Endothelial cell of umbilical vein (primary cell): ENCODE measurements around the gene CUL7. TPM values are rescaled to one million over a fixed set of nuclear protein-coding genes. Genes with fewer than 3 reads are reported as not detected.

Experiments used
- BruUV-seq: library from RNA; stranded (reverse); fragments of 400-500 nt; replicated peaks from 2 replicates; lab custom pipeline; 2021; lab: Mats Ljungman, UMichigan
- CTCF ChIA-PET: fragments of 300-600, 350-600 bp; sonication (Branson Sonifier 250); formaldehyde crosslinking; loops from one replicate; lab custom pipeline; 2021; ENCODE audit warnings: antibody characterized with exemption, inconsistent platforms; lab: Charles Lee
- POLR2A ChIA-PET: fragments of 300-600, 350-600 bp; sonication (Branson Sonifier 250); formaldehyde crosslinking; loops from one replicate; lab custom pipeline; 2021; ENCODE audit warnings: antibody characterized with exemption, inconsistent platforms; lab: Charles Lee
- DNase-seq: peaks from one replicate; pipeline ENCODE4 v3.0.0-alpha.2; 2011; ENCODE audit warnings: low read depth, low spot score
- FAIRE-seq: peaks from 2 replicates; lab custom pipeline; 2011; peaks lifted over from hg19 to GRCh38; lab: Jason Lieb, UNC
- H2AFZ ChIP-seq: 2 replicates; pipeline ENCODE4 v1.6.0; 2012; ENCODE audit warnings: low read depth, low read length, control low read depth, inconsistent platforms
- H3K27ac ChIP-seq: 2 replicates; pipeline ENCODE4 v1.5.1; 2011; ENCODE audit warnings: low read depth, mild to moderate bottlenecking, control low read depth, low read length, moderate library complexity; ENCODE audit not compliant: insufficient read depth
- H3K27me3 ChIP-seq, 2 experiments: 2 replicates each; pipeline versions ENCODE4 v1.6.0 to v1.6.1; 2011; ENCODE audit warnings: low read length in 2 of 2, mixed read lengths in 1 of 2; ENCODE audit not compliant: control insufficient read depth in 2 of 2, insufficient read depth in 2 of 2
- H3K36me3 ChIP-seq, 2 experiments: 2 replicates in 1 of 2; 3 replicates in 1 of 2; pipeline ENCODE4 v1.5.1; 2011; ENCODE audit warnings: low read length in 2 of 2, mild to moderate bottlenecking in 1 of 2, moderate library complexity in 1 of 2; ENCODE audit not compliant: control insufficient read depth in 2 of 2, insufficient read depth in 2 of 2; ENCODE audit errors: extremely low read depth in 1 of 2
- H3K4me1 ChIP-seq: 3 replicates; pipeline ENCODE4 v1.5.1; 2011; ENCODE audit warnings: mild to moderate bottlenecking, low read length; ENCODE audit not compliant: control insufficient read depth, insufficient read depth; ENCODE audit errors: extremely low read depth
- H3K4me2 ChIP-seq: 2 replicates; pipeline ENCODE4 v1.6.1; 2011; ENCODE audit warnings: low read length, control low read depth, mixed read lengths; ENCODE audit not compliant: insufficient read depth
- H3K4me3 ChIP-seq, 3 experiments: fragments of 200-600 bp in 1 of 3; sonication (generic), shearing (Covaris generic) in 1 of 3; replicated peaks in 1 of 3; 2 replicates each; pipeline ENCODE4 v1.5.1; 2011 to 2016; ENCODE audit warnings: control low read depth in 3 of 3, low read length in 3 of 3, mild to moderate bottlenecking in 2 of 3, inconsistent platforms in 1 of 3, low read depth in 1 of 3, moderate library complexity in 1 of 3; ENCODE audit not compliant: insufficient read depth in 1 of 3
- H3K79me2 ChIP-seq: 2 replicates; pipeline ENCODE4 v1.6.0; 2012; ENCODE audit warnings: low read length, inconsistent platforms; ENCODE audit not compliant: control insufficient read depth, insufficient read depth
- H3K9ac ChIP-seq: replicated peaks from 2 replicates; pipeline ENCODE3; 2011; ENCODE audit warnings: low read length, control low read depth; ENCODE audit not compliant: insufficient read depth; ENCODE audit errors: extremely low read depth
- H3K9me1 ChIP-seq: replicated peaks from 3 replicates; pipeline ENCODE4 v1.6.0; 2011; ENCODE audit warnings: mild to moderate bottlenecking, low read length; ENCODE audit not compliant: control insufficient read depth, insufficient read depth; ENCODE audit errors: extremely low read depth
- H3K9me3 ChIP-seq: replicated peaks from 2 replicates; pipeline ENCODE4 v1.5.1; 2012; ENCODE audit warnings: low read length, inconsistent platforms; ENCODE audit not compliant: control insufficient read depth, insufficient read depth
- H4K20me1 ChIP-seq: replicated peaks from 2 replicates; pipeline ENCODE3; 2011; ENCODE audit warnings: mild to moderate bottlenecking, low read length; ENCODE audit not compliant: control insufficient read depth, insufficient read depth; ENCODE audit errors: extremely low read depth
- FOS ChIP-seq: IDR thresholded peaks from 2 replicates; pipeline ENCODE4 v1.6.1; 2011; ENCODE audit warnings: mild to moderate bottlenecking, low read length, moderate library complexity, borderline replicate concordance; ENCODE audit not compliant: insufficient read depth
- GATA2 ChIP-seq: IDR thresholded peaks from 2 replicates; pipeline ENCODE4 v1.7.0; 2011; ENCODE audit warnings: low read depth, mild to moderate bottlenecking, moderate library complexity, mixed read lengths, low read length; ENCODE audit not compliant: insufficient read length, insufficient read depth
- dilution Hi-C: fragments of 300-500 bp; cut with MboI; formaldehyde crosslinking; loops from one replicate; pipeline ENCODE4 v1.15.0; 2019; ENCODE audit warnings: low sequenced_read_pairs; ENCODE audit not compliant: extremely low pct_ligation_motif_present
- intact Hi-C: fragments of 100-400 bp; cut with micrococcal nuclease; formaldehyde crosslinking; loops from one replicate; pipeline ENCODE4 v1.10.0; 2022
- polyA plus RNA-seq, 4 experiments: library from polyadenylated mRNA; depleted of rRNA in 3 of 4; stranded (reverse) in 3 of 4; unstranded in 1 of 4; fragments of >200 nt; gene quantifications; 2 replicates each; pipeline versions ENCODE4 v1.2.1 to v1.2.3, GENCODE V29; 2011 to 2012; ENCODE audit warnings: missing spikeins in 1 of 4
- total RNA-seq: library from RNA; stranded (reverse); gene quantifications from 2 replicates; pipeline ENCODE4 v1.2.3, GENCODE V29; 2021

CUL7 gene
- total and polyA plus RNA-seq, 2 donors (not counting 3 experiments of a cell fraction or from before 2014, with no cell fraction given), result 29.4 to 33.7 TPM

- TF ChIP-seq FOS (no peak), GATA2 (peak; percentile 9)
- Histone ChIP-seq H3K9ac (no peak overlapping the region), H4K20me1 (no peaks in the 10 kb centered on the region), H3K79me2 (no peaks in the 10 kb centered on the region), H3K9me1 (no peaks in the 10 kb centered on the region), H3K9me3 (no peaks in the 10 kb centered on the region), H3K4me2 (no peak overlapping the region), H2AFZ (no peak overlapping the region), H3K4me1 (peaks cover 17% of the 10 kb centered on the region), H3K27ac (no peak overlapping the region), H3K36me3 (no peaks in the 10 kb centered on the region), H3K4me3 (no peak overlapping the region), H3K27me3 (no peaks in the 10 kb centered on the region)
- dilution Hi-C loops (no loop called here), intact Hi-C loops (loop anchor here (5.0 kb wide), 1 partner anchor 1085 kb away; no protein-coding TSS in a partner anchor)
- BruUV-seq, result no TSS peak
- POLR2A ChIA-PET, result interaction anchor here (0.6 kb wide), 1 partner anchor 182 kb away, joined by 8 read pairs; no protein-coding TSS in a partner anchor
- DNase-seq, result no peak
- no peak for FAIRE-seq
- CTCF ChIA-PET, result no interaction called here
These were observed 39.0 kb upstream of the CUL7 start for GRCh38 chr6:43092635-43093034.

- peaks cover 10% of the 10 kb centered on the region for H3K4me1 ChIP-seq
These were observed 37.9 kb upstream of the CUL7 start for GRCh38 chr6:43091436-43091991.

More at GRCh38 chr6:43091436-43091991, 37.9 kb upstream of the CUL7 start:
- H3K9me3 ChIP-seq, result no peaks in the 10 kb centered on the region
- no TSS peak for BruUV-seq
- no peak overlapping the region for H3K9ac ChIP-seq
- H3K36me3 ChIP-seq, result no peaks in the 10 kb centered on the region
- no peak for FAIRE-seq
- intact Hi-C loops (loop anchor here (5.0 kb wide), 1 partner anchor 1084 kb away; no protein-coding TSS in a partner anchor), dilution Hi-C loops (no loop called here)
- no peaks in the 10 kb centered on the region for H3K9me1 ChIP-seq
- TF ChIP-seq GATA2 (peak; percentile 29), FOS (no peak)
- H3K4me3 ChIP-seq, result no peak overlapping the region
- H3K27ac ChIP-seq, result no peak overlapping the region
- H3K27me3 ChIP-seq, result no peaks in the 10 kb centered on the region
- ChIA-PET CTCF (interaction anchor here (1.4 kb wide), 1 partner anchor 52 kb away, joined by 5 read pairs; no protein-coding TSS in a partner anchor), POLR2A (no interaction called here)
- H4K20me1 ChIP-seq, result no peaks in the 10 kb centered on the region
- H3K4me2 ChIP-seq, result peak overlapping the region; percentile 57
- DNase-seq, result no peak
- H2AFZ ChIP-seq, result no peak overlapping the region
- H3K79me2 ChIP-seq, result no peaks in the 10 kb centered on the region
